Esophagus squamous epithelium (tissue), 5 donors: ENCODE results near the gene PPM1L. TPM values are rescaled to one million over a fixed set of nuclear protein-coding genes. Genes with fewer than 3 reads are reported as not detected.

ENCODE experiments used
- DNase-seq: peaks from one replicate; lab custom pipeline; 2025; lab: John Stamatoyannopoulos, UW
- H3K27ac ChIP-seq, 4 donors: fragments of 200-600 bp; sonication (generic); one replicate each; pipeline ENCODE4 v1.5.1; 2016 to 2019; ENCODE audit warnings: mild to moderate bottlenecking in 1 of 4
- H3K27me3 ChIP-seq, 4 donors: fragments of 200-600 bp; sonication (generic); 1 replicate in 3 of 4; 2 replicates in 1 of 4; pipeline versions ENCODE4 v1.5.1 to v1.6.0; 2017 to 2021; ENCODE audit warnings: antibody characterized with exemption in 1 of 4
- H3K36me3 ChIP-seq, 3 donors: fragments of 200-600 bp; sonication (generic); one replicate each; pipeline ENCODE4 v1.5.1; 2016 to 2019
- H3K4me1 ChIP-seq, 3 donors: fragments of 200-600 bp; sonication (generic); one replicate each; pipeline ENCODE4 v1.5.1; 2017 to 2019
- H3K4me3 ChIP-seq, 4 donors: fragments of 200-600 bp; sonication (generic); 1 replicate in 3 of 4; 2 replicates in 1 of 4; pipeline ENCODE4 v1.5.1; 2016 to 2019; ENCODE audit warnings: mild to moderate bottlenecking in 2 of 4, moderate library complexity in 1 of 4
- H3K9me3 ChIP-seq, 3 donors: fragments of 200-600 bp; sonication (generic); one replicate each; pipeline ENCODE4 v1.5.1; 2016 to 2019
- CTCF ChIP-seq, 6 experiments: fragments of 450-650 bp in 4 of 6; fragments of 200-600 bp in 2 of 6; sonication (generic) in 2 of 6; IDR thresholded peaks; one replicate each; pipeline ENCODE4 v1.5.1; 2016 to 2019; ENCODE audit warnings: antibody characterized with exemption in 6 of 6, mild to moderate bottlenecking in 4 of 6, moderate library complexity in 4 of 6
- POLR2A ChIP-seq, 4 donors: fragments of 450-650 bp; IDR thresholded peaks; one replicate each; pipeline ENCODE4 v1.6.1; 2017; ENCODE audit warnings: antibody characterized with exemption in 4 of 4, mild to moderate bottlenecking in 4 of 4, moderate library complexity in 3 of 4
- WGBS, 2 donors: methylation state at CpG; one replicate each; pipeline ENCODE4 v1.1.5; 2018; 5-methylcytosine and 5-hydroxymethylcytosine counted together
- intact Hi-C: fragments of 100-400 bp; cut with DNase I; formaldehyde crosslinking; loops from one replicate; pipeline ENCODE4 v1.15.0; 2022
- total RNA-seq, 4 donors: library from RNA; depleted of rRNA; stranded (reverse); fragments of >200 nt; gene quantifications; one replicate each; pipeline ENCODE4 v1.1.0, GENCODE V29; 2016
- donor health status: DM: yes; HTN: yes; CAD: no.

The PPM1L gene
- total RNA-seq, 4 donors from 2014 or later = 9.1 to 18.1 (median 12.1) TPM

GRCh38 chr3:160780245-160780644 lies 24.2 kb downstream of the PPM1L start:
- DNase-seq = no peak
- H3K27me3 ChIP-seq = no peaks in the 10 kb centered on the region
- no peak overlapping the region for H3K4me3 ChIP-seq
- intact Hi-C loops = no loop called here
- H3K27ac ChIP-seq = no peak overlapping the region
- H3K36me3 ChIP-seq = no peaks in the 10 kb centered on the region
- H3K9me3 ChIP-seq = no peaks in the 10 kb centered on the region
- TF ChIP-seq CTCF (IDR thresholded peaks at IDR 0.05) (no peak), POLR2A (IDR thresholded peaks at IDR 0.05) (no peak)
- peaks cover 0 to 41% (median 0%) of the 10 kb centered on the region in 3 donors for H3K4me1 ChIP-seq

GRCh38 chr3:160781402-160781801 lies 25.4 kb downstream of the PPM1L start:
- 78 to 80% methylated on average over 4 of the region's 4 CpGs for WGBS, 2 donors
- intact Hi-C loops = no loop called here
- Histone ChIP-seq H3K27ac (no peak overlapping the region), H3K4me1 (peaks cover 0 to 47% (median 0%) of the 10 kb centered on the region in 3 donors), H3K27me3 (no peaks in the 10 kb centered on the region), H3K9me3 (no peaks in the 10 kb centered on the region), H3K36me3 (no peaks in the 10 kb centered on the region), H3K4me3 (no peak overlapping the region)
- TF ChIP-seq POLR2A (IDR thresholded peaks at IDR 0.05) = no peak
- no peak for TF ChIP-seq CTCF (IDR thresholded peaks at IDR 0.05)
- no peak for DNase-seq

GRCh38 chr3:160781863-160782262 lies 25.8 kb downstream of the PPM1L start:
- no peak for DNase-seq
- WGBS, 2 donors = 93 to 97% methylated on average over 3 of the region's 3 CpGs
- Histone ChIP-seq H3K4me3 (no peak overlapping the region), H3K36me3 (no peaks in the 10 kb centered on the region), H3K27me3 (no peaks in the 10 kb centered on the region), H3K9me3 (no peaks in the 10 kb centered on the region), H3K4me1 (peaks cover 0 to 47% (median 0%) of the 10 kb centered on the region in 3 donors), H3K27ac (no peak overlapping the region)
- intact Hi-C loops = no loop called here
- TF ChIP-seq POLR2A (IDR thresholded peaks at IDR 0.05) (no peak), CTCF (IDR thresholded peaks at IDR 0.05) (no peak)

- Histone ChIP-seq H3K27me3 (no peaks in the 10 kb centered on the region), H3K27ac (peak overlapping the region; percentile 23 to 70 (median 48)), H3K9me3 (no peaks in the 10 kb centered on the region), H3K4me3 (no peak overlapping the region), H3K4me1 (peaks cover 0 to 43% (median 0%) of the 10 kb centered on the region in 3 donors), H3K36me3 (no peaks in the 10 kb centered on the region)
- intact Hi-C loops = no loop called here
- no peak for DNase-seq
- TF ChIP-seq POLR2A (IDR thresholded peaks at IDR 0.05) (no peak), CTCF (IDR thresholded peaks at IDR 0.05) (no peak)
Observed at GRCh38 chr3:160784853-160785252, 28.8 kb downstream of the PPM1L start.

- no peaks in the 10 kb centered on the region for H3K9me3 ChIP-seq
- WGBS, 2 donors = 32 to 46% methylated on average over 2 of the region's 2 CpGs
- no peak for DNase-seq
- H3K27me3 ChIP-seq = no peaks in the 10 kb centered on the region
- intact Hi-C loops = no loop called here
- H3K4me1 ChIP-seq = peaks cover 0 to 36% (median 0%) of the 10 kb centered on the region in 3 donors
- H3K27ac ChIP-seq = no peak overlapping the region
- no peaks in the 10 kb centered on the region for H3K36me3 ChIP-seq
- TF ChIP-seq CTCF (IDR thresholded peaks at IDR 0.05) = no peak
- no peak for TF ChIP-seq POLR2A (IDR thresholded peaks at IDR 0.05)
- H3K4me3 ChIP-seq = no peak overlapping the region
Observed at GRCh38 chr3:160790726-160791125, 34.7 kb downstream of the PPM1L start.
